ENCODE results near the gene CHD5.

The CHD5 gene

GRCh38 chr1:6103854-6104530 lies 76.1 kb downstream of the CHD5 start:
- H3K4me2 ChIP-seq (ENCODE audit: low read length, poor library complexity, severe bottlenecking): no peak overlapping the region
- no peak for DNase-seq
- no peaks in the 10 kb centered on the region for H3K79me1 ChIP-seq (replicated peaks; ENCODE audit: low read length, poor library complexity, severe bottlenecking)
- H3K36me3 ChIP-seq (ENCODE audit: control insufficient read depth in 1 of 2, insufficient read depth in 2 of 2, low read depth in 1 of 2, low read length in 2 of 2): no peaks in the 10 kb centered on the region
- no peak overlapping the region for H3K4me3 ChIP-seq (ENCODE audit: insufficient read depth in 1 of 2, low read depth in 1 of 2, low read length in 2 of 2)
- H2BK12ac ChIP-seq (ENCODE audit: low read length in 2 of 2): no peak overlapping the region
- peaks cover 0 to 61% of the 10 kb centered on the region in 2 experiments for H3K27me3 ChIP-seq (ENCODE audit: control insufficient read depth in 1 of 2, insufficient read depth in 1 of 2, low read length in 2 of 2)
- H2BK5ac ChIP-seq (ENCODE audit: low read depth, low read length, poor library complexity, severe bottlenecking): no peak overlapping the region
- peaks cover 2% of the 10 kb centered on the region for H3K4me1 ChIP-seq (ENCODE audit: control insufficient read depth, insufficient read depth, low read depth, low read length)
- H2BK120ac ChIP-seq (ENCODE audit: low read depth, low read length): no peak overlapping the region
- H3K23ac ChIP-seq (ENCODE audit: low read length in 2 of 2): no peak overlapping the region
- WGBS: 79% methylated on average over 12 of the region's 13 CpGs
- H2BK15ac ChIP-seq (ENCODE audit: low read depth, poor library complexity, severe bottlenecking): no peak overlapping the region
- H2AFZ ChIP-seq (ENCODE audit: low read depth, low read length): no peak overlapping the region
- no peak overlapping the region for H3K4ac ChIP-seq (ENCODE audit: low read depth in 1 of 2, low read length in 2 of 2)
- no peak overlapping the region for H3K14ac ChIP-seq (ENCODE audit: low read length in 2 of 2)
- H3K18ac ChIP-seq (ENCODE audit: low read depth in 1 of 2, low read length in 2 of 2): no peak overlapping the region
- no peak overlapping the region for H4K91ac ChIP-seq (ENCODE audit: low read length)
- no peak overlapping the region for H2AK5ac ChIP-seq (ENCODE audit: low read length, severe bottlenecking)
- no peak overlapping the region for H3K27ac ChIP-seq (ENCODE audit: low read length, poor library complexity, severe bottlenecking)
- H4K8ac ChIP-seq (ENCODE audit: low read length): no peak overlapping the region
- no peaks in the 10 kb centered on the region for H3K9me3 ChIP-seq (ENCODE audit: control insufficient read depth, low read length)
- H3K9ac ChIP-seq (ENCODE audit: low read length): no peak overlapping the region

- Histone ChIP-seq H3K4me1 (ENCODE audit: control insufficient read depth, insufficient read depth, low read depth, low read length) (peaks cover 1% of the 10 kb centered on the region), H3K27ac (ENCODE audit: low read length, poor library complexity, severe bottlenecking) (no peak overlapping the region)
These were observed 76.8 kb downstream of the CHD5 start for GRCh38 chr1:6103111-6103853.

GRCh38 chr1:6102532-6102845 lies 77.6 kb downstream of the CHD5 start:
- H3K4me3 ChIP-seq (ENCODE audit: insufficient read depth in 1 of 2, low read depth in 1 of 2, low read length in 2 of 2): no peak overlapping the region
- H3K18ac ChIP-seq (ENCODE audit: low read depth in 1 of 2, low read length in 2 of 2): no peak overlapping the region
- H2BK15ac ChIP-seq (ENCODE audit: low read depth, poor library complexity, severe bottlenecking): no peak overlapping the region
- H3K27me3 ChIP-seq (ENCODE audit: control insufficient read depth in 1 of 2, insufficient read depth in 1 of 2, low read length in 2 of 2): peaks cover 0 to 49% of the 10 kb centered on the region in 2 experiments
- no peak overlapping the region for H3K9ac ChIP-seq (ENCODE audit: low read length)
- no peak overlapping the region for H4K8ac ChIP-seq (ENCODE audit: low read length)
- no peaks in the 10 kb centered on the region for H3K9me3 ChIP-seq (ENCODE audit: control insufficient read depth, low read length)
- no peaks in the 10 kb centered on the region for H3K79me1 ChIP-seq (replicated peaks; ENCODE audit: low read length, poor library complexity, severe bottlenecking)
- peaks cover 1% of the 10 kb centered on the region for H3K4me1 ChIP-seq (ENCODE audit: control insufficient read depth, insufficient read depth, low read depth, low read length)
- H3K27ac ChIP-seq (ENCODE audit: low read length, poor library complexity, severe bottlenecking): no peak overlapping the region
- no peak overlapping the region for H2AK5ac ChIP-seq (ENCODE audit: low read length, severe bottlenecking)
- WGBS: 92% methylated on average over 9 of the region's 9 CpGs
- H3K14ac ChIP-seq (ENCODE audit: low read length in 2 of 2): no peak overlapping the region
- H3K4ac ChIP-seq (ENCODE audit: low read depth in 1 of 2, low read length in 2 of 2): no peak overlapping the region
- H3K36me3 ChIP-seq (ENCODE audit: control insufficient read depth in 1 of 2, insufficient read depth in 2 of 2, low read depth in 1 of 2, low read length in 2 of 2): no peaks in the 10 kb centered on the region
- H4K91ac ChIP-seq (ENCODE audit: low read length): no peak overlapping the region
- no peak overlapping the region for H2BK12ac ChIP-seq (ENCODE audit: low read length in 2 of 2)
- no peak overlapping the region for H3K23ac ChIP-seq (ENCODE audit: low read length in 2 of 2)
- no peak overlapping the region for H2BK5ac ChIP-seq (ENCODE audit: low read depth, low read length, poor library complexity, severe bottlenecking)
- no peak for DNase-seq
- H2BK120ac ChIP-seq (ENCODE audit: low read depth, low read length): no peak overlapping the region
- no peak overlapping the region for H2AFZ ChIP-seq (ENCODE audit: low read depth, low read length)
- H3K4me2 ChIP-seq (ENCODE audit: low read length, poor library complexity, severe bottlenecking): no peak overlapping the region

More at GRCh38 chr1:6103111-6103853, 76.8 kb downstream of the CHD5 start:
- Histone ChIP-seq H3K18ac (ENCODE audit: low read depth in 1 of 2, low read length in 2 of 2) (no peak overlapping the region), H2AFZ (ENCODE audit: low read depth, low read length) (no peak overlapping the region), H3K4ac (ENCODE audit: low read depth in 1 of 2, low read length in 2 of 2) (no peak overlapping the region), H2BK120ac (ENCODE audit: low read depth, low read length) (no peak overlapping the region), H3K4me3 (ENCODE audit: insufficient read depth in 1 of 2, low read depth in 1 of 2, low read length in 2 of 2) (no peak overlapping the region), H3K4me2 (ENCODE audit: low read length, poor library complexity, severe bottlenecking) (no peak overlapping the region), H2BK12ac (ENCODE audit: low read length in 2 of 2) (no peak overlapping the region), H3K9me3 (ENCODE audit: control insufficient read depth, low read length) (no peaks in the 10 kb centered on the region), H3K79me1 (replicated peaks; ENCODE audit: low read length, poor library complexity, severe bottlenecking) (no peaks in the 10 kb centered on the region), H3K36me3 (ENCODE audit: control insufficient read depth in 1 of 2, insufficient read depth in 2 of 2, low read depth in 1 of 2, low read length in 2 of 2) (no peaks in the 10 kb centered on the region), H2BK5ac (ENCODE audit: low read depth, low read length, poor library complexity, severe bottlenecking) (no peak overlapping the region), H3K23ac (ENCODE audit: low read length in 2 of 2) (no peak overlapping the region), H4K8ac (ENCODE audit: low read length) (no peak overlapping the region), H2BK15ac (ENCODE audit: low read depth, poor library complexity, severe bottlenecking) (no peak overlapping the region), H3K9ac (ENCODE audit: low read length) (no peak overlapping the region), H4K91ac (ENCODE audit: low read length) (no peak overlapping the region), H3K14ac (ENCODE audit: low read length in 2 of 2) (no peak overlapping the region), H2AK5ac (ENCODE audit: low read length, severe bottlenecking) (no peak overlapping the region), H3K27me3 (ENCODE audit: control insufficient read depth in 1 of 2, insufficient read depth in 1 of 2, low read length in 2 of 2) (peaks cover 0 to 54% of the 10 kb centered on the region in 2 experiments)
- no peak for DNase-seq
- 81% methylated on average over 21 of the region's 22 CpGs for whole genome bisulfite sequencing

- Histone ChIP-seq H3K18ac (ENCODE audit: low read depth in 1 of 2, low read length in 2 of 2) (no peak overlapping the region), H3K4ac (ENCODE audit: low read depth in 1 of 2, low read length in 2 of 2) (no peak overlapping the region), H3K27me3 (ENCODE audit: control insufficient read depth in 1 of 2, insufficient read depth in 1 of 2, low read length in 2 of 2) (peaks cover 0 to 49% of the 10 kb centered on the region in 2 experiments), H2AFZ (ENCODE audit: low read depth, low read length) (no peak overlapping the region), H3K27ac (ENCODE audit: low read length, poor library complexity, severe bottlenecking) (no peak overlapping the region), H2BK12ac (ENCODE audit: low read length in 2 of 2) (no peak overlapping the region), H2BK15ac (ENCODE audit: low read depth, poor library complexity, severe bottlenecking) (no peak overlapping the region), H3K79me1 (replicated peaks; ENCODE audit: low read length, poor library complexity, severe bottlenecking) (no peaks in the 10 kb centered on the region), H3K4me3 (ENCODE audit: insufficient read depth in 1 of 2, low read depth in 1 of 2, low read length in 2 of 2) (no peak overlapping the region), H3K4me2 (ENCODE audit: low read length, poor library complexity, severe bottlenecking) (no peak overlapping the region), H2BK5ac (ENCODE audit: low read depth, low read length, poor library complexity, severe bottlenecking) (no peak overlapping the region), H4K91ac (ENCODE audit: low read length) (no peak overlapping the region), H4K8ac (ENCODE audit: low read length) (no peak overlapping the region), H3K9me3 (ENCODE audit: control insufficient read depth, low read length) (no peaks in the 10 kb centered on the region), H3K14ac (ENCODE audit: low read length in 2 of 2) (no peak overlapping the region), H2BK120ac (ENCODE audit: low read depth, low read length) (no peak overlapping the region), H3K23ac (ENCODE audit: low read length in 2 of 2) (no peak overlapping the region), H3K4me1 (ENCODE audit: control insufficient read depth, insufficient read depth, low read depth, low read length) (peaks cover 1% of the 10 kb centered on the region), H3K9ac (ENCODE audit: low read length) (no peak overlapping the region), H3K36me3 (ENCODE audit: control insufficient read depth in 1 of 2, insufficient read depth in 2 of 2, low read depth in 1 of 2, low read length in 2 of 2) (no peaks in the 10 kb centered on the region), H2AK5ac (ENCODE audit: low read length, severe bottlenecking) (no peak overlapping the region)
- no peak for DNase-seq
- 79% methylated on average over 16 of the region's 25 CpGs for WGBS
These were observed 78.1 kb downstream of the CHD5 start for GRCh38 chr1:6101826-6102531.
